NCI-H526 treated with DMSO at 0.1 percent for 48 hours (cell line): ENCODE measurements around the gene ITGBL1.

Source experiments
- DNase-seq: peaks from one replicate; lab custom pipeline; 2025; lab: John Stamatoyannopoulos, UW

ITGBL1 gene

DNA sequence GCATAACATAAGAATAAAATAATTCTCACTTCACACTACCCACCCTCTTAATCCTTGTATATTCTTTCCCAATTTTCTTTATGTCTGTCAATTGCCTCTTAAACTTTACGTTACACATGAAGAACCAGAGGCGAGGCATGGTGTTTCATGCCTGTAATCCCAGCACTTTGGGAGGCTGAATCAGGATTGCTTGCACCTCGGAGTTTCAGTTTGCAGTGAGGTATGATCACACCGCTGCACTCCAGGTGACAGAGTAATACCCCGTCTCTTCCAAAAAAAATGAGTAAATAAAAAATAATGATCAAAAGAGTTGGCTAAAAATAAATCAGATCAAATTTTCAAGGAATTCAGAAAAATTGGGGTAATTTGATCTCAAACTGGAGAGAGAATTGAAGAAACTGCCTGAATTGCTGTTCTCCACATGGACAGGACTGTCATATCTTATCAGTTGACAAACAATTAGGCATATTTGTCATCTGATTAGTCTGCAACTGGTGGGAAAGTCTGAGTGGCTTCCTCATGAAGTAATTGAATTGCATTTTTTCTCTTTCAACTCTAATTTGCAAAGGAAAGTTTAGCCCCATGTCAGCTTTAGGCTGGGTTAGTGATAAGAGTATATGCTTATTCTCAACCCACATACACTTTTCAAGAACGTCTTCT is 302.9 kb downstream of the ITGBL1 start:
- no peak for DNase-seq

DNA sequence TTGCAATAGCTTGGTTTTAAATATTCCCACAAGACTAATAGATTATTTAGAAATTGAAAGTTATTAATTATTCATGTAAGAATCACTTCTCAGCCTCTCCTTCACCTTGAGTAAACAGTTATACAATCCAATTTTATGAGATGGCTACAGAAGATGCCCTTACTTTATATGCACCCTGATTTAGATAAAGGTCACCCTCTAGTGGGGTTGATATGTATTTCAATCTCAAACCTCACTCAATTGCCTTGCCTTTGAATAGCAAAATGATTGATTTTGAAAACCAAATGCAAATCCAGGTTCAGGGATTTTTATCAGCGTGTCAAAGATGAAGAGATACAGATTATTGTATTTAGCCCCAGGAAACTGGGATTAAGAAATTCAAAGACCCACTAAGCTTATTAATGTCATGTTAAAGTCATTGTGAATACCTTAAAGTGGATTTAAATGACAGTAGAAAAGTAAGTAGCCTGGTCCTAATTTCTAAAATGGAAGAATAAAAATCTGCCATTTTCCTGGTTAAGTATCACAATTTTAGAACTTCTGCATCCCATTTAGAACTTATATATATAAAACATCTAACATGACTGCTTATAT is 305.1 kb downstream of the ITGBL1 start:
- DNase-seq: peak; percentile 11

DNA sequence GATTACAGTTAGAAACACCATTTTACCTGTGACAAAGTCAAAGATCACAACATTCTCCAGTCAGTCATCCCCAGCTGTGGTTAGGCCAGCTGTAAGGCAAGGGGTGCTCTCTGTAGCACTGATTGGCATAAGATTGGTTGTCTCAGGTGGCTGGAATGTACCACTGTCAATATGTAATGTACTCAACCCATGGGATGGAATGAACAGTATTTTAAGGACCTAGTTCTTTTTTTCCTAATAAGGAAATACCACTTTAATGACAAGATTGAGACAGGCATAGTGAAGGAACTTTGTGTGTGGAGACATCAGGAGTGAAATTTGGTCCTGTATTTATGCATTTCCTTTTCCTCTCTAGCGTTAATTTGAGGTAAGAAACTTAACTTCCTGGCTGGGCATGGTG is 310.7 kb downstream of the ITGBL1 start:
- no peak for DNase-seq
